GM19238 (cell line): ENCODE results near the gene EPHA5.
"Not testable (repeated sequence)": the region's sequence is repeated elsewhere in the genome, so short reads cannot be mapped to it uniquely, and the experiment has no call there.

ENCODE experiments used
- DNase-seq: peaks from one replicate; pipeline ENCODE4 v3.0.0; 2011; ENCODE audit warnings: low spot score; ENCODE audit not compliant: insufficient read length

The EPHA5 gene

DNA sequence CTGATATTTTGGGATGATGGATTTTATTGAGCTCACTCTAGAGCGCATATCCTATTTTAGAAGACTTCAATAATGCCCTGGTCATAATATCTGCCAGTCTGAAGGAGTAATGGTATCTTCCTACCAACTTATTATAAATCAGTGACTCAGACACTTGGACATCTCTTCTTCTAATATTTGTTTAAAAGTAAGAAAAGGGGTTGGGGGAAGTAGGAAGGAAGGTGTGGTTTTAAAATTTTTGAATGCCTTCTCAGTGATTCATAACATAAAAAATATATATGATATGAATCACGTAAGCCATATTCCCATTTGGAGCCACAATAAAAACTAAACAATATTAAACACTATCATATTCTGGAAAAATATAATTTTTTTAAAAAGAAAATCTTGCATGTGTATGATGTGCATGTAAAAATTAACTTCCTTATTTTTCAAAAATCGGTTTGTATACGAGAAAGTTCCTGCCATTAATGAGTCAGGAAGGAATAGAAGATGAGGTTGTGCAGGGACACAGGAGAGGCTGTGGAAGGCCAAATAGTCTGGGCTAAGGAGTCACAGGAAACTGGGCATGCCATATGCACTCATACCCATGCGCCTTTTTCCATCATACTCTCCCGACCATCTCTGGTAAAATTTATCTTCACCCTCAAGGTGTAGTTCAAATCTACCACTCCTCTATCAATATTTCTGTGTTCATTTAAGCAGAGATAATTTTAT, 286.5 kb downstream of the EPHA5 start:
- no peak for DNase-seq

DNA sequence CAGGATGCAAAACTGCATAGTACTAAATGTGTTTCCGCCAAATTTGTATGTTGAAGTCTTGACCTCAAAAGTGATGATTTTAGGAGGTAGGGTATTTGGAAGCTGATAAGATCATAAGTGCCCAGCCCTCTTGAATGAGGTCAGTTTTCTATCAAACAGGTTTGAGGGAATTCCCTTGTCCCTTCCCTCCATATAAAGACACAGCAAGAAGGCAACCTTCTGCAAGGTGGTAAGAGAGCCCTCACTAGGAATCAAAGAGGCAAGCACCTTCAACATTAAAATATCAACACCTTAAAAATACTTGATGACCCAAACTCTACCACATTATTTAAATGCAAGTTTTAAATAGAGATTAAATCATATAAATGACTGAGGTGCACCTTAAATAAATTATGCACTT, 288.6 kb downstream of the EPHA5 start:
- no peak for DNase-seq

DNA sequence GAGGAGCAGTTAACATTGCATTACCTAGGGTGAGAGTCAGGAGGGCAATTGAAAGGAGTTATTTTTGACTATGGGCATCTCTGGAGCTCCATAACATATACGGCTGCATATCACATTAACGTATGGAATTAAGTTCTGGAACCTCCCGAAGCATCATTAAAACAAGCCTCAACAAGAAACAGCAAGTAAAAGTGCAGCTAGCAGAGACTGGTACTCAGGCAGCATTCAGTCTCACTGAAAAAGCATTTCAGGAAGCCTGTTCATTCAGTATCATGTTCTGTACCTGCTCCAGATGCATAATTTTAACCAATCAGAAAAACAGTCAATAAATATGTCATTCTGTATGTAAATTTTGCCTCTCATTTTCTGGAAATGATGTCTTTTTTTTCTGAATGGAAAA, 299.6 kb downstream of the EPHA5 start:
- no peak for DNase-seq

DNA sequence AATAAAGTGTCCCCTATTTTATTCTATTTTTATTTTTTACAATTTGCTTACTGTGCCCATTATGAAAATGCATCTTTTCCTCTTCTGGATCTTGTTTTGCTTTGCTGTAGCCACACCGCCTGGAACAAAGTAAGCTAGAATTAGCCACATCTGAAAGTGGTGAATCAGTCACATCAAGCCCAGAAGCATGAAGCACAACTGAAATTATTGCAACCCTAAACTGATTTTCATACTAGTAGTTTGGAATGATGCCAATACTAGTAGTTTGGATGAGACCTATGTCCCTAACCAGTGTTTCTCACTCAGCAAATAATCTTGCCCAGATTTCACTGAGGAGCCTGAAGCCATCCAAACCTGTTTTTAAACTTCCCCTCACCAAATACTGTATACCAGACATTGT, 303.0 kb downstream of the EPHA5 start:
- DNase-seq = no peak

DNA sequence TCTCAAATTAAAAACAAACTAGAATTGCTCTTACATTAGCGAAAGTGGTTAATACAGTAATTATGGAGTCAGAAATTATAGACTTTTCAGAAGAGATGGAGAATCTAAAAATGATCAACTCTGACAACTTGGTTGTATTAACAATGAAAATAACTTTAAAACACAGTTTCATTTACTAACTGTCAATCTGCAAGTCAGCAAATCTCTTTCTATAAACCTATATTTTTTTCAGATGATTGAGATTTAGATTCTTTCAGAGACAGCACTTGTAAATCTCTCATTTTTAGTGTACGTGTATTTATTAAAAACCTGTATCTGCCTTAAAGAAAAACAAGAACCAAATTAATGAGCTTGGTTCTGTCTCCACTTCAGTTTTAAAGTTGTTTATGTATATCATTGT, 311.4 kb downstream of the EPHA5 start:
- no peak for DNase-seq

DNA sequence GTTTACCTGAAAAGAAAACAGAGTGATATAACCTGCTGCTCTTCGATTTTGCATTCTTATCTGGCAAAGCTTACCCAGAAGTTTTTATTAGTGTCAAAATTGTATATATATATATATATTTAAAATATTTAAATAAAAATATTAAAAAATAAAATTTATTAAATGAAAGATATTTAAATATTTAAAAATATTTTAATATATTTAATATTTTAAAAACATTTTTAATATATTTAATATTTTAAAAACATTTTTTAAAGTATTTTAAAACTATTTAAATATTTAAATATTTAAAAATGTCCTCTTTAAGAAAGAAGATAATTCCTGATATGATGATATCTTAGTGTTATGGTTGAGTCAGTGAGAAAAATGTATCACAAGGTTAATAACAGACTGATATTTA, 317.2 kb downstream of the EPHA5 start:
- DNase-seq = no peak

DNA sequence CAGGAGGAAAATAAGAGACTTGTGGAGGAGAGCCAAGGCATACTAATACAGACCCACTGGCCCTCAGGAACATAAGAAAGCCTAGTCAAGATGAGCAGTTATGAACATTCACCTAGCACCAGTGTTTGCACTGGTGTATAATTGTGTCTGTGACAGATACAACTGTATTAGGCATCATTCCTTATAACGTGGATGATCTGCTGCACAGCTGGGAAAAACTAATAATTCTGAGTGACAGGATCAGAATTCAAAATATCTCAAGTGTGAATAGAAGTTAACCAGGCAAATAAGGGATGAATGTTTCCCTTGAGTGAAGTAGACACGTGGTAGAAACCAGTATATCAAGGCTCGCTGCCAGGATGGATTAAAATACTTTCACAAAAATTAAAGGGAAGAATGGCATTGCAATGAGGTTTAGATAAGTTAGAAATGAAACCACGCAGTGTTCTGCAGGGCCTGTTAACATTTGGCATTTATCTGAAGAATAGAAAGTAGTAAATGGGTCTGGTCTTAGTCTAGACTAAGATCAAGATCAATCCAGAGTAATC, 325.9 kb downstream of the EPHA5 start:
- DNase-seq = no peak

DNA sequence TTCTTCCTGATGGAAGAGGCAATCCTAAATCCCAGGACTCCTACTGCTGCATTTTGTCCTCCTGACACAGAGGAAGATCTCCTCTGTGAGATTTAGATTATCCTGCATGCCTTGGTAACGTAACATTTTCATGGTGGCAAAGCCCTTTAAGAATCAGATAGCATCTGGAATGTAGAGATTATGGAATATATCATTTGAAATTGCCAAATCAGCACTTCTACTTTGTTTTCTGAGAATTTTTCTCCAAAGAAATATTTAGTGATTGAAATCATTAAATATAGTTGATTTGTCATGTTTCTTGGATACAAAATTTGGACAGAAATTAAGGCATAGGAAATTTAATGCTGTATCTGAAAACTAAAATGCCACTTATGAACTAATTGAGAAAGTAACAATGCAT, 326.9 kb downstream of the EPHA5 start:
- no peak for DNase-seq

DNA sequence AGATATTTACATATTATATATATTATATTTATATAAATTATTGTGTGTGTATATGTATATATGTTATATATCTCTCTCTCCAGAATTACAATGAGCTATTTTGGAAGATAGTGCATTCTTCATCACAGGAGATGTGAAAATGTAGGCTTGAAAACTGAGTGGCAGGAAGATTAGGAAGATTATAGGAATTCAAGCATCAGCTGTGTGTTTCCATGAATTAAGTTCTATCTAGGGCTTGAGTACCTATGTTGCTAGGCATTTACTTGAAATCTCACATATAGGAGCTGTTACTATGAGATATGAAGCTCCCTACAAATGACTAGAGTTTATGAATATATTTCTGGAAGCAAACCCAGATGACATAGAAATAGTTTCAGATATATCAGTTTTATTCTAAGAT, 328.7 kb downstream of the EPHA5 start:
- no peak for DNase-seq

DNA sequence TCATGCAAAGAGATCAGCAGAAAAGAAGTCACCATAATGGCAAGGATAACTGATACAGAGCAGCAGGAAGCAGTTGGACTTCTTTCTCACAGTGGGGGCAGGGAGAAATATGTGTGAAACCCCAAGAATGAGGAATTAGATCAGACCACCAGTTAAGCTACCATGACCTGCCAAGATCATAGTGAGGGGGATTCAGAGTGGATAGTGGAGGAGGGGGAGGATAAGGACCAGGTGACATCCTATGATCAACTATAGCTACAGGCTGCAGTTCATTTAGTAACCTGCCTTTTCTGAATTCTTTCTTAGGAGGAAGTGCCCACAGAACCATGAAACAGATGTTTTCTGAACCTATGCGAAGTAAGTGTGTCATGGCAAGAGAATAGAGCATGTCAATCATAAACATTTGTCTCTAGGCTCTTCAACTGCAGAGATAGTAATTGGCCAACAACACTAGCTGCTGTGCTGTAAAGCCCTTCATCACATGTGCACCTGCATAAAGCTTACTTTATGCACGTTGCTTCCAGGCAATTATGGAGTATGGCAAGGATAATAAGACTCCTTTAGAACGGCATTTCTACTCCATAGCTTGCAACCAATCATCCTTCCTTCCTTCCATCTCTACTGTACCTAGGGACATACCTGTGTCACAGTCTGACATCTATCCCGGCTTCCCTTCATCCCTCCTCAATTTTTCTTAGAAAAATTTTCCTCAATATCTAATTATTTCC, 329.7 kb downstream of the EPHA5 start:
- no peak for DNase-seq

DNA sequence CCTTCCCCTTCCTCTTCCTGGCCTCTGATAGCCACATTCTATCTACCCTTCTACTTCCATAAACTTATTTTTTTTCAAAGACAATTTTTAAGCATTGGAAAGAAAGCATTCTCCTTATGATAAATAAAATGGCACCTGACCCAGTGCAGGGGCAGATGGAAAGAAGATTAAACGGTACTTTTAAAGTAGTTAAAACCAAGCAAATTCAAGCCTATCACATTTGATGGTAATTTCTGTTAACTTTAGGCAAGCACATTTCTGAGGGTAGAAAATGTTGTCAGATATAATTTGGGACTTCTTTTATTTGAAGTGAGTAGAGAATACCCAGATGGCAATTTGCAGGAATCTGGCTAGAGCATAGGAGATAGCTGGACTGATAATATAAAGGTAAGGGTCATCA, 332.9 kb downstream of the EPHA5 start:
- no peak for DNase-seq

DNA sequence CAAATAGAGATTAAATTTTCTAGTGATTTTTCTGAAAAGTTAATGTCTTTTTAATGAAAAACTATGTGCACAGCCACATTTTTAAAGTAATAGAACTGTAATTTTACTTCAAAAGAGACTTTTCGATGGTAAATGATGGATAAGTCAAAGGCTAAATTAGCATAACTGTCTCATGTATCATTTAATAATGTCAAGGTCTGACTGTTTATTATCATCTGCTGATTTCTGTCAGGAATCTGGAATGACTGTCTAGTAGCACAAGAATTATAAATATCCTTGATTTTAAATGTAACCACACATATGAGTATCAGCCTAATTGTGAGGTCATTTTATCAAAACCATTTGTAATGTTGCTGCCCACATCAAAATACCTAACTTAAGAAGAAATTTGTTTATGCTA, 333.8 kb downstream of the EPHA5 start:
- no peak for DNase-seq

DNA sequence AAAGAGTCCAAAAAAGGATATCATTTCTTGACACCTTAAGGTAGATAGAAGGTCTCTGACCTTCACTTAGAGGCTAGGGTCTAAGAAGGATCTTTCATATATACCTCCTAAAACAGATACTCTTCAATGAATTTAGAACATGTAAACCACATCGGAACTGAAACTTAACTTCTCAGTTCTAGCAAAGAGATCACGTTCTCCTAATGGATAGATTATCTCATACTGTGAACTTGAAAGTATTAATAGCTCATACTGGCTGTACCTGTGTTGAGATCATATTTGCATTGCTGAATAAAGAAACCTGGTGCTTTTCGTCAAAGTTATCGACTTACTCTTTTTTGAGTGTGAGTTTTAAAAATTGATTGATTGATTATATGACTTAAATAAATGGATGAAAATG, 353.8 kb downstream of the EPHA5 start:
- no peak for DNase-seq

DNA sequence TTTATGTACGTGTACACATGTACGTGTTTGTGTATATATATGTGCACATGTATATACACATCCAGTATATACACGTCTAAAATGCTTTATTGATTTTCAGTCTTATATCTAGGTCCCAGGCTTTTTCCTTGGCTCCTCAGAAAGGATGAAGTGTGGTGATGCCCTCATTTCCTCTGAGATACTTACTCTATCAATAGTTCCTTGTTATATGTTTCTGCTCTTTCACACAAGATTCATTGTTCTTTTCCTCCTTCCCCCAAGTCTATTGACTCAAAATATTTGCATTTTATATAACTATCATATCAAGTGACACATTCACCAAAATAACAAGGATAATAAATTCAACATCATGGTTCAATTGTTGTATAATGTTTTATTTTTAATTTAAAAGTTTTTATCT, 359.2 kb downstream of the EPHA5 start:
- no peak for DNase-seq

DNA sequence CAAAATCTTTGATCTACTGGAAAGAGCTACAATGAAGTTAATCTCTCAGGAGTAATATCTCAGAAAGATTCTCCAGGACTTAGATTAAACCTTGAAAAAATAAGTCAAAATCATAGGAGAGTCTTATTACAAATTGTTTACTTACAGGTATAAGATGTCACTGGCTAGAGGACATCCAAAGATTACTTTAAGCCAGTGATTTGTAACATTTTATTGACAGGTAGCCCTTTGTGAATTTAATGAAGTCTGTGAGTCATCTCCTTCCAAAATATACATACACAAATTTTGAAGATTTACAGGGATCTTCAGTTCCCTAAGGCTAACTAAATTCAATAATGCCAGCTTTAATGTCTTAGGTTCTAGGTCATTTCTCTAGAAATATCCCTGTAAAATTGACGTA, 359.7 kb downstream of the EPHA5 start:
- DNase-seq = no peak

DNA sequence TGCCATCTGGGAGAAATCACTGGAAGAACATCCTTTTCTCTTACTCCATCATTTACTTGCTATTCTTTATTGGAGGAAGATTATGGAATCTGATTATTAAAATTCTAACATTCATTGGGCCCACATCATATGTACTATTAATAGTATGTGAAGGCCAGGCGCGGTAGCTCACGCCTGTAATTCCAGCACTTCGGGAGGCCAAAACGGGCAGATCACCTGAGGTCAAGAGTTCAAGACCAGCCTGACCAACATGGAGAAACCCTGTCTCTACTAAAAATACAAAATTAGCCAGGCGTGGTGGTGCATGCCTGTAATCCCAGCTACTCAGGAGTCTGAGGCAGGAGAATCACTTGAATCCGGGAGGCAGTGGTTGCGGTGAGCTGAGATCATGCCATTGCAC, 361.7 kb downstream of the EPHA5 start:
- DNase-seq = not testable (repeated sequence)

DNA sequence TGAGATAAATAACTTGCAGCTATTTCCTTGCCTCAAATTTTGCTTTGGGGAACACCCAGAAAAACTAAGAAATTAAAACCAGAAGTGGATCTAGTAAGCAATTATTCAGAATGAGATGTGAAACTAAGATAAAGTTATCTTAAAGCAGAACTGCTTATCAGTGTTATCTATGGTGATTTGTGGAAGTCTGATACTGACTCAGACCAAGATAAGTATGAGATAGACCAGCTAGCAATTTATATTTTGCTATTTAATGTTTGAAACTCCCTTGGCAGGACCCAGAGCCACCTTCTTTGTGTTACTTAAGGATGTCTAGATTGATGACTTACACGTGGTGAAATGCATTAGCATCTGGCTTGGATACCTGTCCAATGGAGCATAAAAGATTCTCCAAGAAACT, 368.1 kb downstream of the EPHA5 start:
- DNase-seq = no peak

DNA sequence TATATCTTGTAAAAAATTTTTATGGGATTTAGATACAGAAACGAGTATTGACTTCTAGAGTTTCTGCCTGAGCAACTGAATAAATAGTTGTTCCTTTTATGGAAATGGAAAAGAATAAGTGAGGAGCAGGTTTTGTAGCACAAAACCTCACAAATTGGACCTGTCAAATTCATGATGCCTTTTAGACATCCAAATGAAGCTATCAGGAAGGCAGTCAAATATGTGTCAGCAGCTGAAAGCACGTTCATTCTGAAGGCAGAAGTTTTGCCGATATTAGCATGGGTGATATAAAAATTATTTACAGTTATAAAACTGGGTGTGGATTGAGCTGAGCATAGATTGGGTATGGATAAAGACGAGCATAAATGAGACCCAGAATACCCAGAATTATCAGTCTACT, 374.0 kb downstream of the EPHA5 start:
- no peak for DNase-seq

DNA sequence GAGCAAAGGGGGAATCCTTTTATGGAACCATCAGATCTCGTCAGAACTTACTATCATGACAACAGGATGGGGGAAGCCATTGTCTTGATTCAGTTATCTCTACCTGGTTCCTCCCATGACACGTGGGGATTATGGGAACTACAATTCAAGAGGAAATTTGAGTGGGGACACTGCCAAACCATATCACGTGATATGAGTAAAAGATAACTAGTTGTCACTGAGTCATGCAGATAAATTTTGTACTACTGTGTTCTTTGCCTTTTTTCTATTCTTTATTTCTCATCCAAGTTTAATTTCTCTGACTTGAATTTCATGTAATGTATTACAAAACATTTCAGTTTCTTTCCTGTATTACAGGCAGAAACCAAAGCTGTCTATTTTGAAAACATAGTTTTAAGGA, 383.2 kb downstream of the EPHA5 start:
- DNase-seq = no peak
